HG03103 (cell line): ENCODE data around the gene TTLL7.
"Not testable (repeated sequence)": the region's sequence is repeated elsewhere in the genome, so short reads cannot be mapped to it uniquely, and the experiment has no call there.

Source experiments
- ATAC-seq: cut with Tn5 transposase; IDR thresholded peaks from one replicate; pipeline ENCODE4 v1.9.1; 2021; ENCODE audit warnings: low read depth; ENCODE audit not compliant: unreplicated experiment

TTLL7 gene

GRCh38 chr1:83996191-83996590 lies 2.7 kb downstream of the TTLL7 start:
- ATAC-seq, result no peak

- ATAC-seq, result no peak
Observed at GRCh38 chr1:83995649-83996048, 3.3 kb downstream of the TTLL7 start.

- ATAC-seq, result no peak
Observed at GRCh38 chr1:83994111-83994510, 4.8 kb downstream of the TTLL7 start.

GRCh38 chr1:83990734-83991133 lies 8.2 kb downstream of the TTLL7 start:
- ATAC-seq, result no peak

GRCh38 chr1:83985048-83985447 lies 13.9 kb downstream of the TTLL7 start:
- no peak for ATAC-seq

- not testable (repeated sequence) for ATAC-seq
Observed at GRCh38 chr1:83983918-83984317, 15.0 kb downstream of the TTLL7 start.

GRCh38 chr1:83978056-83978455 lies 20.9 kb downstream of the TTLL7 start:
- ATAC-seq, result no peak

- ATAC-seq, result no peak
Observed at GRCh38 chr1:83976920-83977319, 22.0 kb downstream of the TTLL7 start.

GRCh38 chr1:83970802-83971201 lies 28.1 kb downstream of the TTLL7 start:
- ATAC-seq, result no peak

- ATAC-seq, result no peak
Observed at GRCh38 chr1:83970114-83970513, 28.8 kb downstream of the TTLL7 start.

GRCh38 chr1:83967336-83967735 lies 31.6 kb downstream of the TTLL7 start:
- no peak for ATAC-seq

- ATAC-seq, result no peak
Observed at GRCh38 chr1:83964153-83964552, 34.8 kb downstream of the TTLL7 start.

GRCh38 chr1:83961571-83962295 lies 37.2 kb downstream of the TTLL7 start:
- ATAC-seq, result no peak

GRCh38 chr1:83960669-83961277 lies 38.2 kb downstream of the TTLL7 start:
- no peak for ATAC-seq

- no peak for ATAC-seq
Observed at GRCh38 chr1:83959824-83960498, 39.0 kb downstream of the TTLL7 start.

- ATAC-seq, result no peak
Observed at GRCh38 chr1:83958704-83959103, 40.2 kb downstream of the TTLL7 start.

GRCh38 chr1:83954166-83954823 lies 44.6 kb downstream of the TTLL7 start:
- no peak for ATAC-seq

GRCh38 chr1:83950106-83950661 lies 48.7 kb downstream of the TTLL7 start:
- ATAC-seq, result no peak

- ATAC-seq, result no peak
Observed at GRCh38 chr1:83942914-83943313, 56.0 kb downstream of the TTLL7 start.

- no peak for ATAC-seq
Observed at GRCh38 chr1:83934550-83934949, 64.4 kb downstream of the TTLL7 start.

GRCh38 chr1:83932693-83933092 lies 66.2 kb downstream of the TTLL7 start:
- no peak for ATAC-seq
